ENCODE measurements around the gene NMD3.
A peak's percentile ranks its signal among the peaks of the same experiment; 100 is the strongest.
"Not testable (repeated sequence)": the region's sequence is repeated elsewhere in the genome, so short reads cannot be mapped to it uniquely, and the experiment has no call there.

NMD3 gene

DNA sequence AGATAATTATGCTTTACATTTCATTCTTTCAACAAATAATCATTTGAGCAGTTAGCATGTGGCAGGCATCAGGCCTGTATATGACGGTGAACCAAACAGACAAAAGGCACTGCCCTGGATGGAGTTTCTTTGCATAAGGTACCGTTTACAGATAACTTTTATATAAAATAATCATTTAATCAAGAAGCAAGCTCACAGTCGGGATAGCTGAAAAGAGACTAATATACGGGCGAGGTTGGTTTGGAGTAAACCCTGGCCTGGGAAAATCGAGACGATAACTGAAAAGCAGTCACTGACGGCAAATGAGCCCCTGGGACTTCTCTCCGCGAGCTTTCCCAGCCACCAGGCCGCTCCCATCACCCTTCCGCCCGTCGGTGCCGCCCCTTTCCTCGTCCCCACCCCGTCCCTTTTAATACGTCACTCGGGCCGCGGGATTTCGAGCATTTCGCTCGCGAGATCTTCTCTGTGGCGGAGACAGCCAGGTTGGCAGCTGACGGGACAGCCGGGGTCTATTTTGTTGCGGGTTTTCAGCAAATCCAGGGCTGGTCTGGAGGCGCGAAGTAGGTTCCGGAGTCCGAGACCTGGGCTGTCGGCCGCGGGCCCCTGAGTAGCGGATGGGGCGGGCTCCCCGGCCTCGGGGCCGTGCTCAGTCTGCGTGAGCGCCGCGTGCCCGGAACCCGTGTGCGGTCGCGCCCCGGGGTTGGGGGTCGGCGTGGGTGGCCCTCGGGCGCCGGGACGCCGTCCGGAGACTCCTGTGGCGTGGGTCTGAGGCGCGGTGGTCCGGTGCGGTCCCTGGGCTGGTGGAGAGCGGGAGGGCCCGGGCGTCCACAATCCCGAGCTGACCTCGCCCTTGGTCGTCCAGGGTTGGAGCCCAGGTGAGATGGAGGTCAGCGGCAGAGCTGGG is at the start of gene NMD3:
NMD3 (plus strand) TSS at position 462 of the 904 bp plus-strand sequence. CDS start 703 bp downstream, outside the sequence.
- DNase-seq = peak; percentile 96

DNA sequence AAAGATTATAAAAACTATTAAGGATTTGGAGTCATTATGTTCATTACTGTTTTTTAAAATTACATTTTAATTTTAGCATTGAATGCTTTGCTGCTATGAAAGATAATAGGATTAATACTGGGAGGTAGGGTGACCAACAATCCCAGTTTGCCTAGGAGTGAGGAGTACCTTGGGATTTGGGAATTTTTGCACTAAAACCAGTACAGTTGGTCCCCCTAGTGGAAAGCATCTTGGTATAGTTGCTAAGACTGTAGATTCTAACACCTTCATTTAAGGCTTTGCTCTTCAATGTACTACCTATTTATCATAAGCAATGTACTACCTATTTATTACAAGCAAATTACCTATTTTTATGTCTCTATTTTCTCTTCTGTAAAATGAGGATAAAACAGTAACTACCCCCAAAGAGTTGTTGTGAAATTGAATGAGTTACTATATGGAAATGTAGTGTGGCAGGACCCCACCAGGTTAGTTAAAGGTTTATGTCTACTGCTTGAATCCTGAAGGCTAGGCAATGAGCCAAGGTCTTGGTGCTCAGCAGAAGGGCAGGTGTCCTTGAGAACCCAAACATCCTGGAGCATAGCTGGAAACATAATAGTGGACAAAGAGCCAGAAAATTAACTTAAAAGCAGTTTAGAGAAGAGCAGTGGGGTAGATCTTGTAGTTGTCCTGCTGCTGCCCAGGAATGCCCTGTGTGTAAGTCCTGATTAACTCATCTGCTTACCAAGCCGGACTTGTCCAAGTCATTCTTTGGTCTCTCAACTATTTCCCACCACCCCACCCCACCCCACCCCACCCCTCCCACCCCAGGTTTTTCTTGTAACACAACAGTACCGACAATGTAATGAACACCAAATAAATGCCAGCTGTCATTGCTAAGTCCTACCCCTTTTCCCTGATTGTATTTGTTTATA is 49.2 kb upstream of the NMD3 start:
- DNase-seq = no peak

DNA sequence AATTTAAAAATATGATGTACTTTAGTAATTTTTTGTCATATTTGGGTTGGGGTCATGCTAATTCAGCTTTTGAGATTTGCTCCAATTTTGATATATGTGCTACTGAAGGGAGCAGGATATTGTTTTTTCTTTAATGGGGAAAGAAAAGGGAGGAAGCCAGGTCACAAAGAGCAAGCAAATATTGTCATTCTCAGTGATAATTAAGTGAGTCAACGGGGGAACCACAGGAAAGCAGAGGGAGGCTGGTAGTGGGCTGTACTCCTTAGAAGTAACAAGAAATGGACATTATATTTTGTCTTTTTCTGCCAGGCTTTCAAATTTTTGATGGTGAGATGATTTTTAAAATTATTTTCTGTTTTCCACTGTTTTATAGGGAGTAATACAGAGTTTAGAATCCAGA is 45.6 kb upstream of the NMD3 start:
- DNase-seq = no peak

DNA sequence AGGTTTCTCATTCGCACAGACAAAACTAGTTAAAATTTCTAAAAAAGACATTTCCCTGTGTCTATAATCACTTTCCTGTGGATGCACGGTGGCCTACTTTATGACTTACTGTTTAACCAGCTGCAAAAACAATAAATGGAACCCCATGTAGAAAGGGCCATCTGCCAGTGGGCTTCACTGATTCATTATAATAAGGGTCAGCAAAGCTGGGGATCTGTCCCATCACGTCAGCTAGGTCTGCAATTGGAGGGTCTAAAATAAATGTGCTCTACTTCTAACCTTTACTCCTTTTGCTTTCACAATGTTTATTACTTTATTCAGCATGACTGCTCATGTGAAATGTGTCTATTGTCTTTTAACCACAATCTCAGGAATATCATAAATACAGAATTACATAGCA is 43.1 kb upstream of the NMD3 start:
- no peak for DNase-seq

DNA sequence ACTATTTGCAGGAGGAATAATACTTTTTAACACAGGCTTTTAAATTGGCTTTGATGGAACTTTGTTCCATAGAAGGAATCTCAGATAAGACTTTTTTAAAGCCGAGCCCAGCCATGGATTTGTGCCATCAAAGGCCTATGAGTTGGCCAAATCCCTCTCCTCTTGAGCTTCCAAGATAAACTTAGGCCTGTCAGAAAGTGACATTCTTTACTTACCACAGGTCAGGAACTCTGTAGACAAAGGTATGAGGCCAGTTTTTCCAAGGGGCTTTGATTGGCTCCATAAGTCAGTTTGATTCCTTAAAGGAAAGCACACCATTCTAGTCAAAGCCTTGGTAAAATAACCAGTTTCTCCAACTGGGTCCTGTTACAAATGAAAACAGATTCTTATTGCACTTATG is 39.7 kb upstream of the NMD3 start:
- DNase-seq = not testable (repeated sequence)

DNA sequence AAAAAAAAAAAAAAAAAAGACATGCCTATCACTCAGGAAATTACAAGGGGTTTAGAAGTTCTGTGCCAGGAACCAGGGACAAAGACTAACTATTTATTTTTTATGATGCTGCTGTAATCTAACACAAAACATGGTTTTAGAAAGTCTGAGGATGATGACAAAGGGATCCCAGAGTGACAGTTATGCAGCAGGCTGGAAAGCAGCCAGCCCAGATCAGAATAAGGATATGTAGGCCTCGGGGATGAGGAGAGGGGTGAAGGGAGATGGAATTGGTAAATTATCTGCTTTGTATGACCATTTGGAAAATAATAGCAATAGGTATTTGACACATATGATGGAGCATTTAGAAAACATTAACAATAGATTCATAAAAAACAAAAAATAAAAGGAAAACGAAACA is 34.1 kb upstream of the NMD3 start:
- DNase-seq = no peak

DNA sequence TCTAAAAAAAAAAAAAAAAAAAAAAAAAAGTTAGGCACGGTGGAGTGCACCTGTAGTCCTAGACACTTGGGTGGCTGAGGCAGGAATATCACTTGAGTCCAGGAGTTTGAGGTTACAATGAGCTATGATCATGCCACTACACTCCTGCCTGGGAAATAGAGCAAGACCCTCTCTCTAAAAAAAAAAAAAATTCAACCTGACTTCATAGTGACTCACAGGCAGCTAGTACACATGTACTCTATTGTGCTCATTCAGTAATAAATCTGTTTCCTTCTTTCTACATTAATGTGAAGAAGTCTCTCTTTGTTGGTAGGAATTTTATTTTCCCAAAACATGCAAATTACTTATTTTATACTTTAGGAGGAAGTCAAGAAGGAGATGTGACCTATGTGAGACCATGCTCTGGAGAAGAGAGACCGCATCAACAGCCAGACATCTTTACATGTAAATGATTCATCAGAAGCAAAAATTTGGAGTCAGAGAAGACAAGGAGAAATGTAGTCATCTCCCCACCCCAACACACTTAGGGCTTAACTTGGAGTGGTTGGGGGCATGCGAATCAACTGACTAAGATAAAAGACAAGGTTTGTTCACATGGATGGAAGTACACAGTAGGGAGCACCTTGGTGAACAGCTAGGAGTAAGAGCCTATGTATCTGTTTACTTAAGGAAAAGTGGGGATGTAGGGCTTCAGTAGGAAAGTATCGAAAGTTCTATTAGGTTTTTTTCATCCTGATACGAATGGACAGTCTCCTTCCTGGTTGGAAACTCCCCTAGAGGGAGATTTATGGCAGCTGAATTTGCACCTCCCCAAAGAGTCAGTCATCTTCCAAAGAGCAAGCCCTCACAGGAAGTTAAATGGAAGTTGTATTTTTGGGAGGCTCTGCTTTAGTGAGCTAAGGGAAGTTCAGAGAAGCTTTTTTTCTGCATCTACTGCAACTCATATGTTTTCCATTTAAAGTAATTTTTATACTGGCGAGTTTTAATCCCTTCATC is 23.0 kb upstream of the NMD3 start:
- no peak for DNase-seq

DNA sequence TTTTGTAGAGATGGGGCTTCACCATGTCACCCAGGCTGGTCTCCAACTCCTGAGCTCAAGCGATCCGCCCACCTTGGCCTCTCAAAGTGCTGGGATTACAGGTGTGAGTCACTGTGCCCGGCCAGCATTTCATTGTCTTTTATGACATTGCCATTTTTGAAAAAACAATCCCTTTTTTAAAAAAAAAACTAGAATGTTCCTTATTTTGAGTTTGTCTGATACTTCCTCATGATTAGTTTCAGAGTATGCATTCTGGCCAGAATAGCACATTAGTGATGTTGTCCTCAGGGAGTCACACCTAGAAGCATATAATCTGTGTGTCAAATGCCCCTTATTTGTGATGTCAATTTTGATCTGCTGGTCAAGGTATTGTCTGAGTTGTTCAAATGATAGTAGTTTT is 21.2 kb upstream of the NMD3 start:
- no peak for DNase-seq

DNA sequence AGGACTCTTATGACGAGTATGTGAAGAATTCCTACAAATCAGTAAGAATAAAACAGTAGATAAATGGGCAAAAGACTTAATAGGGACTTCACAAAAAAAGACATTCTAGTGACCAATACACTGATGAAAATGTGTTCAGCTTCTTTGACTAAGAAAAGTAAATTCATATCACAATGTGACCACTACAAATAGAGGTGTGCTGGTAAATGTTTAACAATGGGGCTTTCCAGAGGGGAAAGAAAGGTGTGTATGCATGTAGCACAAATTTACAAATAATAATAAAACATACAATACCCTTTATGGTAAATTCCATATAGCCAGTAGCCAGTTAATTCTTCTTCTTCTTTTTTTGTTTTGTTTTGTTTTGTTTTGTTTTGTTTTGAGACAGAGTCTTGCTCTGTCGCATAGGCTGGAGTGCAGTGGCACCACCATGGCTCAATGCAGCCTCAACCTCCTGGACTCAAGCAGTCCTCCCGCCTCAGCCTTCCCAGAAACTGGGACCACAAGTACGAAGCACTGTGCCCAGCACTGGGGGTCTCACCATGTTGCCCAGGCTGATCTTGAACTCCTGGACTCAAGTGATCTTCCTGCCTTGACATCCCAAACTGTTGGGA is 17.5 kb upstream of the NMD3 start:
- DNase-seq = no peak

DNA sequence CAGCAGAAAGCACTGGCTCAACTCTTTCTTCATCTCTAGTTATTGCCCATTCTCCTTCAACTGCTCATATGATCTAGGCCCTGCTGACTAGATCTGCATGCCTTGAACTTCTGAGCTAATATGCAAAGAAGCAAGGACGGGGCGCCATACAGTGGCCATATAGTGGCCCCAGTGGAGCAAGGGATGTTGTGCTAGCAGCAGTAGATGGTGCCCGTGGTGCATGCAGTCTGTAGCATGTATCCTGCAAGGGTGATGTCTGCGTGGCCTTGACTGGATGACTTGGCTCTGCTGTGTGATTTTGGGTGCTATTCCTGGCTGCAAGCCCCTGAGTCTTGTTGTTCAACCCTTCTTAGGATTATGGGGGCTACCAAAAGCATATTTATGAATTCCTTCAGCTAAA is 12.2 kb upstream of the NMD3 start:
- DNase-seq = no peak

DNA sequence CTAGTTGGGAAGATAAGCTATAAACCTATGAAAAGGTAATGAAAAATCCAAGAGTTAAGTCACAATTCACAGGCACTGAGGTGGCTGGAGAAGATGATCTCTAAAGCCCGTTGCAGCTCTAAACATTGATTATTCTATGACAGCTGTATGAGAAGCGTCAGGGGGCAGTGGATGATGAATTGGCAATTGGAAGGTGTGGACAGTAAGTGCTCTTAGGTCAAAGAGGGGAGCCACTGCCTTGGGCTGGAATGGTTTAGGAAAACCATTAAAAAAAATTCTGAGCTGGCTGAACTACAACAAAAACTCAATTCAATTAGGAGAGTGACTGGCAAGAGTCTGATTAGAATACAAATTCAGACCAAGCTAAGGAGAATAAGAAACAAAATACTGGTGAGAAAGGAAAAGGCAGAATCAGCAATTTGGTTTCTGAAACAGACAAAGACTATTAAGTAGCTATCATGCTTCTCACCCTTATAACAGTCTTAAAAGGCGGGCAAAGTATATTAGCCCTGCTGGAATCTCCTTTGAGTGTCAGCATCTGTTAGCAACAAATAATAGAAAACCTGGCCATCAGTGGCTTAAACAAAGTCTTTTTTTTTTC is 8.8 kb upstream of the NMD3 start:
- DNase-seq = no peak

DNA sequence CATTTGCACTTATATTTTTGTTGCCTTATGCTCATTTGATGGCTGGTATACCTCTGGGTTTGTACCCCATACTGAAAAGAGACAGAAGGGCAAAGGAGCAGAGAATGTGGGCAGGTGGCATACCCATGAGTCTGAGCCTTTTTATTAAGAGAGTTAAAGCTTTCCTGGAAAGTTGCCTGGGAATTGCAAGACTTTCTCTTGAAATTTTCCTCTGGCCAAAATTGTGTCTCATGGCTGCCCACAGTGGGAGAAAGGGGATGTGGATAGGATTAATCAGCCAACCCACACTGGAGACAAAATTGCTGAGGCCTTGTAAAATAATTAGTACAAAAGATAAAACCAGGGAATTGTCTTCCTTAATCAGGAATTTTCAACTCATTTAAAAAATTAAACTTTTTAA is 8.2 kb upstream of the NMD3 start:
- no peak for DNase-seq

DNA sequence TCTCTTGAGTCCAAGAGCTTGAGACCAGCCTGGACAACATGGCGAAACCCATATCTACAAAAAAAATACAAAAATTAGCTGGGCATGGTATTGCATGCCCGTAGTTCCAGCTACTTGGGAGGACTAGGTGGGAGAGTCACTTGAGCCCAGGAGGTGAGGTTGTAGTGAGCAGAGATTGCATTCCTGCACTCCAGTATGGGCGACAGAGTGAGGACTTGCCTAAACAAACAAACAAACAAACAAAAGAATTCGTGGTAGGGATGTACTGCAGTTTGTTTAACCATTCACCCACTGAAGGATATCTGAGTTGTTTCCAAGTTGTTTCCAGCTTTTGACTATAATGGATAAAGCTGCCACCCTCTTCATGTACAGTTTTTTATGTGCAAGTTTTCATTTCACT is 7.5 kb upstream of the NMD3 start:
- DNase-seq = no peak

DNA sequence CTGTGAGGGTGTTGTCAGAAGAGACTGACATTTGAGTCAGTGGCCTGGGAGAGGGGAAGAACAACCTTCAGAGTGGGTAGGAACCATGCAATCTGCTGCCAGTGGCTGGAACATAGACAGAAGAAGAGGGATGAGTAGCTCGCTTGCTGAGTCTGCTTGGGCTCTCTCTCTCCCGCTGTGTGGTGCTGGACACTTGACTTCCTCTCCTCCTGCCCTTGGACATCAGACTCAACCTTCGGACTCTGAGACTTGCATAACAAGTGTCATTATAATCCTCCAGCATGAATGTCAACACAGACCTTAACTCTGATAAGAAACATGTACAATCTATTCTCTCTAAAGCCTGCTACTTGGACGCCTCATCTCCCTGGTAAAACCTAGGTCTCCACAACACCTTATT is 5.9 kb upstream of the NMD3 start:
- no peak for DNase-seq

DNA sequence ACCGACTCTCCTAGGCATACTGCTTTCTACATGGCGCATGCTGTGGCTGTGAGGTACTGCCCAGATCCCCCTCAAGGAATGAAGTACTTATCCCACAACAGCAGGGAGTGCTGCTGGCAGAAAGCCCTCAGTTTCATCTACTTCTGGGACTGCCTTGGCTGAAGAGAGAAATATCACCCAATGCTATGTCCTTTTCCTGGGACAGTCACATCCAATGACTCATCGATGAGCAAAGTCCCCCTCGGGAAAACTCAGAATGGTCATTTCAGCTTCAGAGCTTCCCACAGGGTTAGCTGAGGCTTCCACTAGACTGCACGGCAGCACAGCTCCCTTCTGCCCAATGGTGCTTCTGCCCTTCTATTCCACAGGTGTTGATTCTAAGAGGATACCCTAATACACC is 3.6 kb upstream of the NMD3 start:
- DNase-seq = no peak

DNA sequence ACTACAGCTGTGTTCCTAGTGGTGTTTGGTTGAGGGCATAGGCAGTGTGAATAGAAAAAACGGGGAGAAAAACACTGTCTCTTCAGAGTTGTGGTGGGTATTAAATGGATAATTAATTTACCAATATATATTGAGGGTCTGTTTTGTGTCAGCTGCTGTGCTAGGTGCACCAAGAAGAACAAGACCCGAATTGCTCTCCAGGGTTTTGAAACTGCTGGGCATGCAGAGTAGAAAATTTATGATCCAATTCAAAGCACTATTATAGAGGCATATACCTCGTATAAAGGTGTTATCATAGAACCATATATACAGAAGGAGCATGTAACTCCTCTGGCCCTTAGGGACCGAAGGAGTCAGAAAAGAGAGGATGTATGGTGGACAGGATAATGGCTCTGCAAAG is 1.6 kb upstream of the NMD3 start:
- no peak for DNase-seq

DNA sequence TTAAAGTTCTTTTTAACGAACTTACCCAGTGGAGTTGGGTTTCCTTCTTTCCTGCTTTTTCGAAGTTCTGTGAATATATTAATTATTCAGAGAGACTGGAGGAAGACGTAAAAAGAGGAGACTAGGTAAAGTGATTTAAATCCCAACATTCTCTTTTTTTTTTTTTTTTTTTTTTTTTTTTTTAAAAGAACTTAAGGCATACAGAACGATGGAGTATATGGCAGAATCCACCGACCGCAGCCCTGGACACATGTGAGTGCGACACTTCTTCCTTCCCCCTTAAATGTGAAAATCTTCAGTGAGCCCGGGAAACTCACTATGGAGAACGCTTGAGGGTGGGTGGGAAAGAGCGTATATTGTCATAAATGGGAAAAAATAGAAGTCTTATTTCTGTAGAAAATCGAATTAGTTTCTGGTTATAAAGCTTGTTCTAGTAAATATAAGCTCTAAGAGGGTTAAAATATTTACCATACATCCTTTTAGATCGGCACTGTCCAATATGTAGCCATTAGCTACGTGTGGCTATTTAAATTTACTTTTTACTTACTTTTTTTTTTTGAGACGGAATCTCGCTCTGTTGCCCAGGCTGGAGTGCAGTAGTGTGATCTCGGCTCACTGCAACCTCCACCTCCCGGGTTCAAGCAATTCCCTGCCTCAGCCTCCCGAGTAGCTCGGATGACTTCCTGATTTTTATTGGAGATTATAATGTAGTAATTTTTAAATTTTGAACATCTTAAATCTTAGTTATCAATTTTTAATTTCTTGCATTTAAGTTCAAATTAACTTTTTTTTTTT is 892 bp downstream of the NMD3 start:
- DNase-seq = no peak

DNA sequence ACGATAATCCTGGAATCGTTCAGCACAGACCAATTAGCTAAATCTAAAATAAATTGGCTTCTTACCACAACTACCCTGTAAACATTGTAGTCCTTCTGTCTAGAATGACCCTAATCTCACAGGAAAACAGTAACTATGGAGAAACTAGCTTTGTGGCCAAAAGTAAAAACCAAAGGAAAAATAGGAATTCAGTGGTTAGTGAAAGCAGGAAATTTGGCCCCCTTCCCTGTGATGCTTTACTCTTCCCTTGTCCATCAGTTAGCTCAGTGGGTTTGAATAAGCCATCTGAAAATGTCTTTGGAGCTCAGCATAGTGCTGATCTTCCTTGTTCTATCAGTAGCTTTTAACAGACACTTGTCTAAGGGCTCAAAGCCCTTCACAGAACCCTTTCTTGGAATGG is 1.6 kb downstream of the NMD3 start:
- no peak for DNase-seq

DNA sequence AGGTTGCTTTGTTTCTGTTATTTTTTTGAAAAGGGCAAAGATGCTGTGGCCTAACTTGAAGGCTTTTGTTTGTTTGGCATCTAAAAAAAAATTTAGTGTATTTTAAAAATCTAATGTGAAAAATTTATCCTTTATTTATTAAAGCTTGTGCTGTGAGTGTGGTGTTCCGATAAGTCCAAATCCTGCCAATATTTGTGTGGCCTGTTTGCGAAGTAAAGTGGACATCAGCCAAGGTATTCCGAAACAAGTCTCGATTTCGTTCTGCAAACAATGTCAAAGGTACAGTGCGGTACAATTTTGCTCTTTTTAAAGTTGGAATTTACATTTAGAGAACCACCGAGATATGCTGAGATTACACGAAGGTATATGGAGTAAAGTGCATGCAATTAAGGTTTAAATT is 3.7 kb downstream of the NMD3 start:
- DNase-seq = no peak

DNA sequence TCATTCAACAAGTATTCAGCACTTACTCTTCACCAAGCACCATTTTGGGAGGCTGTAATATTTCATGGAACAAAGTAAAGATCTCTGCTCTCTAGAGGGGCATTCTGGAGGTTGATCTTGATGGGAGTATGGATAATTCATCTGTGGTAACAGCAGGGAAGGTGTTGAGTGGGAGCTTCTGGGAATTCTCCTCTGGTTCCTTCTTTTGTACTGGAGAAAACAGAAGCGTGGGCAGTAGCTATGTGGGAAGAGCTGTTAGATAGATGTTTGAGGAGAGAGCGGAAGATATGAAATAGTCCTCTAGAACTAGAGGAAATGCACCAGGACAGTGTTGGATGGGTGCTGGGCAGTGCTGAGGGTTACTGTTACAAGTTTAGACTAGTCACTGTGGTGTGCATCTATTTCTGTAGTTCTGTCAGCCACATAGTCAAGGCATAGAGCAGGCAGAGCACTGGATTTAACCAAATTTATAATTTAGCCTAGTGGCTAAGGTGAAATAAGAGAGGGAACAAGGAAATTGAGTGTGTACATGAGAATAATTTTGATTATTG is 9.6 kb downstream of the NMD3 start:
- no peak for DNase-seq

DNA sequence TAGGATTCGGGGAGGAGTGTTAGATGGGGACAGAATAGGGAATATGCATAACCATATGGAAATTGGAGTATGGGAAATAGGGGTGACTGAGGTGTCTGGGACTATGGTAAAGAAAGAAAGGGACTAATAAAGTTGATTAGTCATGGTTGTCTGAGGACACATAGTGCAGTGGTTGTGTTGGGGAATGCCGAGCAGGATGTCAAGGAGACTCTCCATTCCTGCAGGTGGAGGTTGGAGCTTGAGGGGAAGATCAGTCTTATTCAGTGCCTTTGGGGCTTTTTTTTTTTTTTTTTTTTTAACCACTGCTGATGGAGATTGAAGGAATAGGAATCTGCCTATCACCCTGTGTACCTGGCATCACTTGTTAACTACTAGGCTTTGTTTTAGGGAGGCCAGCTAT is 10.8 kb downstream of the NMD3 start:
- DNase-seq = no peak
